22Rv1 (cell line): Measurements from ENCODE around the gene ALDH3A2.

ENCODE experiments used
- H3K27ac ChIP-seq: fragments of 450-650 bp; 2 replicates; pipeline ENCODE4 v1.5.1; 2017
- ZFX ChIP-seq: fragments of 450-650 bp; IDR thresholded peaks from 2 replicates; pipeline ENCODE4 v1.6.1; 2017; ENCODE audit warnings: antibody characterized with exemption, borderline replicate concordance
- TF ChIP-seq, protein P1 (sequence below): fragments of 450-650 bp; IDR thresholded peaks from 2 replicates; pipeline ENCODE4 v1.5.1; 2017; ENCODE audit warnings: mild to moderate bottlenecking

Gene ALDH3A2

DNA sequence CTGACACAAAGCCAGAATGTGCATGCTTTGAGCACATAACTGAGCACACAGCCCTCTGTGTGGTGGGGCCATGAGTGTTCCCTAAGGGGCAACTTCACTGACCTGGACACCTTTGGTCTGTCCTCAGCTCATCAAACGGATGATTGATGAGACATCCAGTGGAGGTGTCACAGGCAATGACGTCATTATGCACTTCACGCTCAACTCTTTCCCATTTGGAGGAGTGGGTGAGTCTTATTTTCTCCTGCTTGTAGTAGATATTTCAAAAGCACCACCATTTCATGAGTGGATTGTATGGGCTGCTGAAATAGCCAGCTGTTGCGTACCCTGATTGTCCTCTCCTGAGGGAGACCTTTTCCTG, 16.2 kb downstream of the ALDH3A2 start:
- TF ChIP-seq, protein P1, sequence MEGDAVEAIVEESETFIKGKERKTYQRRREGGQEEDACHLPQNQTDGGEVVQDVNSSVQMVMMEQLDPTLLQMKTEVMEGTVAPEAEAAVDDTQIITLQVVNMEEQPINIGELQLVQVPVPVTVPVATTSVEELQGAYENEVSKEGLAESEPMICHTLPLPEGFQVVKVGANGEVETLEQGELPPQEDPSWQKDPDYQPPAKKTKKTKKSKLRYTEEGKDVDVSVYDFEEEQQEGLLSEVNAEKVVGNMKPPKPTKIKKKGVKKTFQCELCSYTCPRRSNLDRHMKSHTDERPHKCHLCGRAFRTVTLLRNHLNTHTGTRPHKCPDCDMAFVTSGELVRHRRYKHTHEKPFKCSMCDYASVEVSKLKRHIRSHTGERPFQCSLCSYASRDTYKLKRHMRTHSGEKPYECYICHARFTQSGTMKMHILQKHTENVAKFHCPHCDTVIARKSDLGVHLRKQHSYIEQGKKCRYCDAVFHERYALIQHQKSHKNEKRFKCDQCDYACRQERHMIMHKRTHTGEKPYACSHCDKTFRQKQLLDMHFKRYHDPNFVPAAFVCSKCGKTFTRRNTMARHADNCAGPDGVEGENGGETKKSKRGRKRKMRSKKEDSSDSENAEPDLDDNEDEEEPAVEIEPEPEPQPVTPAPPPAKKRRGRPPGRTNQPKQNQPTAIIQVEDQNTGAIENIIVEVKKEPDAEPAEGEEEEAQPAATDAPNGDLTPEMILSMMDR, result no peak
- TF ChIP-seq ZFX, result no peak
- peak overlapping the region; percentile 98 for H3K27ac ChIP-seq

DNA sequence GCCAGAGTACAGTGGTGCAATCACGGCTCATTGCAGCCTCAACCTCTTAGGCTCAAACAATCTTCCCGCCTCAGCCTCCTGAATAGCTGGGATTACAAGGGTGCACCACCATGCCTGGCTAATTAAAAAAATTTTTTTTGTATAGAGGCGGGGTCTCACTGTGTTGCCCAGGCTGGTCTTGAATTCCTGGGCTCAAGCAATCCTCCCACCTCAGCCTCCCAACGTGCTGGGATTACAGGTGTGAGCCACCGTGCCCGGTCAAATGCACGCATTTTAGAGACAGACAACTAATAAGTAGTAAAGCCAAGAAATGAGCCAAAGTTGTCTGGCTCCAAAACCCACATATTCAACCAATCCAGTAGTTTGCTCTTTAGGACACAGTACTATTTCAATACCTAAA, 21.1 kb downstream of the ALDH3A2 start:
- H3K27ac ChIP-seq, result peak overlapping the region; percentile 98

DNA sequence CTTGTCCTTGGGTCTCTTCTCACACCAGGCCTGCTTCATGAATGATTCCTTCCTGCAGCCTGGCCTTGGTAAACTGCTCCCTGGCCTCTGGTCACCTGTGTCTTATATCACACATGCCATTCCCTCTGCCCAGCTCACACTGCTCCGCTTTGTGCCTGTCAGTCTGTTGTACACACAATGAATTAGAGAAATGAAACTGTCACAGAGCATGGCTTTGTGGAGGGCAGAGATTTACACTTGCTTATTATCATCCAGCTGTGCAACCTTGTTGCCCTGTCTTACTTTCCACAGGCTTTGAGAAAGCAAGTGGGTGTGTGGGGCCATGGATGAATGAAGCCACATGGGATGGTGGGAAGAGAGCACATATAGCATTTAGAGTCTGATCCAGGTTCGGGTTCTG, 22.4 kb downstream of the ALDH3A2 start:
- peak overlapping the region; percentile 98 for H3K27ac ChIP-seq
- TF ChIP-seq, protein P1, result no peak
- no peak for TF ChIP-seq ZFX

DNA sequence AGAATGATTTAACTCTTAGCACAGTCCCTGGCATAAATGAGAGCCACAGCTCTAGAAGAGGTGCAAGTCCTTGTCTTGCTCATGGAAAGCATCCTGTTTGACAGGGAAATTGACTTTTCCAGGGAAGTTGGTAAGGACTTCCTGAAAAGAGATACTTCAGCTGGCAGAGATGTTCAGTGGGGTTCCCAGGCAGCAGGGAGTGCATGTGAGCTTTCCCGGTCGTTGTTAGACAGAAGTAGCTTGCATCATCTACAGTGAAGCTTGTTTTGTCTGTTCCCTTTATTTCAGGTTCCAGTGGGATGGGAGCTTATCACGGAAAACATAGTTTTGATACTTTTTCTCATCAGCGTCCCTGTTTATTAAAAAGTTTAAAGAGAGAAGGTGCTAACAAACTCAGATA, 22.9 kb downstream of the ALDH3A2 start:
- H3K27ac ChIP-seq, result peak overlapping the region; percentile 98

DNA sequence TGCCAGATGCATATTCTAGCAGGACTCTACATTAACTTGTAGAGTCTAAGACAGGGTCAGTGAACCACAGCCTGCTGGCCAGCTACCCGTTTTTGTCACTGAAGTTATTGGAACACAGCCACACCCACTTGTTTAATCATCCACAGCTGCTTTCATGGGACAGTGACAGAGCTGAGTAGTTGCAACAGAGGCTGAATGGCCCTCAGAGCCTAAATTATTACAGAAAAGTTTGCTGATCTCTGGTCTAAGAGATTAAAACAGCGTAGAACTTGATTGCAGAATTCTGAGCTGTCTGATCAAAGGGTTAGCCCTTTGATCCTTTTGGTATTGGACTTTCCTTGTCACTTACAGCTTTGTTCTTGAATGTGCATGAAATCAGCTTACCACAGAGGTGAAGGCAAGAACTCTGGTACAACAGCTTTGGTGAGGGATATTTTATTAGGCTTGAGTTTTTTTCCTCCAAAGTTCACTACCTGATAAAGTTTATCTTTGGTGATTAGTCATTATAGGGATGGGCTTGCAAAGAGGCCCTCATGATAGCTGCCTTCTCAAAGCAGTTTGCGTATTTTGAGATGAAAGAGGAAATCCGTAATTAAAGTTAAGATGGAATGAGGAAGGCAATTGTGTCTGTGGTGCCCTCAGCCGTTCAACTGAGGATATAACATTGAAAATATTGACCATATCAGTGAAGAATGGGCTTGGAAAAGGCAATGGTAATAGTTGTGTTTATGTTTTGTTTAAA, 23.6 kb downstream of the ALDH3A2 start:
- H3K27ac ChIP-seq, result peak overlapping the region; percentile 98

More for the DNA sequence above, 22.9 kb downstream of the ALDH3A2 start:
- TF ChIP-seq, protein P1, result no peak
- TF ChIP-seq ZFX, result no peak

DNA sequence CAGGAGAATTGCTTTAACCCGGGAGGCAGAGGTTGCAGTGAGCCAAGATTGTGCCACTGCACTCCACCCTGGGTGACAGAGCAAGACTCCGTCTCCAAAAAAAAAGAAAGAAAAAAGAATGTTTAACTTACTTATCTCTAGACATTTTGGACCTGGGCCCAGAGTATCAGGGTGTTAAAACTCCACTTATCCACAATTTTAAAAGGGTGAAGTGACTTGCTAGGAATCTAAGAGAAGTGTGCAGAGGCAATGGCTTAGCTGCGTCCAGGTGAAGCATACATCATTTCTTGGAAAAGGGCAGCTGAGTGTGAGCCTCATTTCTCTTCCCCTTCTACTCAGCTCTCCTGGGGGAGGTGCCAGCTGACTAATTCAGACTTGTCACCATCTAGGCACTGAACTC, 25.1 kb downstream of the ALDH3A2 start:
- TF ChIP-seq, protein P1, result no peak
- no peak for TF ChIP-seq ZFX
- H3K27ac ChIP-seq, result peak overlapping the region; percentile 98

More for the DNA sequence above, 23.6 kb downstream of the ALDH3A2 start:
- TF ChIP-seq, protein P1, result peak; percentile 40
- no peak for TF ChIP-seq ZFX

DNA sequence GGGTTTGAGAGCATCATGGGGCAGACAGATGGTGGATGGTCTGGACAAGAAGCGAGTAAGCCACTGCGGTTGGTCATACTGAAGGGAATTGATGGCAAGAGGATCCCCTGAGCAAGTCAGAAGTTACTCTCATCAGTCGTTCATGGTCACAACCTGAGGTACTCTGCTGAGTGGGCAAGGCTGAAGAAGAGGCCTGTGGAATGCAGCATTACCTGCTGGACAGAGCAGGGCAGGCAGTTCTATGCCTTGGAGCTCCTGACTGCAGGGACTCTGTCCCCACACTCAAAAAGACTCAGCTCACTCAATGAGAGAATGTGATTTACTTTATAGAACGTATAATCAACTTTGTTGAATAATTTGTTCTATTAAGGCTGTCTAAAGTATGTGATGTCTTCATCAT, 28.3 kb downstream of the ALDH3A2 start:
- TF ChIP-seq, protein P1, result no peak
- no peak for TF ChIP-seq ZFX
- H3K27ac ChIP-seq, result peak overlapping the region; percentile 98
